ENCODE results near the gene ST6GAL1. TPM values are rescaled to one million over a fixed set of nuclear protein-coding genes. Genes with fewer than 3 reads are reported as not detected.
A peak's percentile ranks its signal among the peaks of the same experiment; 100 is the strongest.

The ST6GAL1 gene
- polyA plus RNA-seq, 3 donors = 19.0 to 24.4 (median 20.5) TPM

GRCh38 chr3:186996356-186996755, 66.0 kb downstream of the ST6GAL1 start:
- WGBS (ENCODE audit: insufficient coverage) = 98% methylated on average over 5 of the region's 6 CpGs
- intact Hi-C loops (cut with micrococcal nuclease) = no loop called here
- no peak overlapping the region for H3K4me3 Mint-ChIP-seq

GRCh38 chr3:186997061-186997460, 66.7 kb downstream of the ST6GAL1 start:
- H3K9me3 Mint-ChIP-seq = peaks cover 0 to 9% (median 2%) of the 10 kb centered on the region in 7 donors
- DNase-seq = peak in 2 of 3 donors; percentile 36 to 42
- no peak for TF ChIP-seq CTCF (IDR thresholded peaks at IDR 0.05)
- Histone ChIP-seq H3K9me3 (replicated peaks in 1 of 2; ENCODE audit: control insufficient read depth in 1 of 2, insufficient read depth in 1 of 2, low read length in 2 of 2) (peaks cover 0 to 3% of the 10 kb centered on the region in 2 donors), H3K9ac (ENCODE audit: insufficient read depth, low read length, poor library complexity, severe bottlenecking) (no peak overlapping the region), H2AFZ (ENCODE audit: insufficient read depth, low read depth, low read length, poor library complexity, severe bottlenecking) (no peak overlapping the region), H3K36me3 (replicated peaks in 1 of 2; ENCODE audit: control insufficient read depth in 1 of 2, insufficient read depth in 2 of 2, low read length in 2 of 2) (peaks cover 0 to 6% of the 10 kb centered on the region in 2 donors), H3K27ac (ENCODE audit: low read depth in 1 of 2, low read length in 2 of 2) (peak overlapping the region; percentile 5 to 29), H3K79me2 (ENCODE audit: insufficient read depth, low read length) (peaks cover under 1% of the 10 kb centered on the region), H4K20me1 (ENCODE audit: insufficient read depth, low read length) (no peaks in the 10 kb centered on the region), H3K4me2 (replicated peaks; ENCODE audit: extremely low read depth, low read length, poor library complexity, severe bottlenecking) (no peak overlapping the region), H3K4me3 (replicated peaks in 1 of 3; ENCODE audit: low read depth in 2 of 3, low read length in 3 of 3) (no peak overlapping the region), H3K27me3 (ENCODE audit: control insufficient read depth in 2 of 2, insufficient read depth in 2 of 2, low read length in 2 of 2) (no peaks in the 10 kb centered on the region), H3K4me1 (ENCODE audit: control insufficient read depth in 1 of 2, insufficient read depth in 2 of 2, low read length in 2 of 2) (peaks cover 51 to 52% of the 10 kb centered on the region in 2 donors)
- H3K27me3 Mint-ChIP-seq (ENCODE audit: low read depth in 3 of 3) = no peaks in the 10 kb centered on the region
- intact Hi-C loops (cut with micrococcal nuclease) = no loop called here
- peaks cover 10 to 21% of the 10 kb centered on the region in 2 donors for H3K36me3 Mint-ChIP-seq
- no CpG with 5 or more reads among the region's 3 CpGs for WGBS (ENCODE audit: insufficient coverage)
- peaks cover 46% of the 10 kb centered on the region for H3K4me1 Mint-ChIP-seq
- H3K27ac Mint-ChIP-seq = peak overlapping the region in 5 of 7 donors; percentile 3 to 61 (median 60)
- H3K4me3 Mint-ChIP-seq = no peak overlapping the region

More at GRCh38 chr3:186996356-186996755, 66.0 kb downstream of the ST6GAL1 start:
- peaks cover 14 to 27% of the 10 kb centered on the region in 2 donors for H3K36me3 Mint-ChIP-seq
- Histone ChIP-seq H3K79me2 (ENCODE audit: insufficient read depth, low read length) (peaks cover 3% of the 10 kb centered on the region), H4K20me1 (ENCODE audit: insufficient read depth, low read length) (no peaks in the 10 kb centered on the region), H2AFZ (ENCODE audit: insufficient read depth, low read depth, low read length, poor library complexity, severe bottlenecking) (no peak overlapping the region), H3K27ac (ENCODE audit: low read depth in 1 of 2, low read length in 2 of 2) (peak overlapping the region in 1 of 2 donors; percentile 5), H3K27me3 (ENCODE audit: control insufficient read depth in 2 of 2, insufficient read depth in 2 of 2, low read length in 2 of 2) (no peaks in the 10 kb centered on the region), H3K36me3 (replicated peaks in 1 of 2; ENCODE audit: control insufficient read depth in 1 of 2, insufficient read depth in 2 of 2, low read length in 2 of 2) (peaks cover 0 to 10% of the 10 kb centered on the region in 2 donors), H3K9ac (ENCODE audit: insufficient read depth, low read length, poor library complexity, severe bottlenecking) (no peak overlapping the region), H3K9me3 (replicated peaks in 1 of 2; ENCODE audit: control insufficient read depth in 1 of 2, insufficient read depth in 1 of 2, low read length in 2 of 2) (peaks cover 0 to 3% of the 10 kb centered on the region in 2 donors), H3K4me3 (replicated peaks in 1 of 3; ENCODE audit: low read depth in 2 of 3, low read length in 3 of 3) (no peak overlapping the region), H3K4me2 (replicated peaks; ENCODE audit: extremely low read depth, low read length, poor library complexity, severe bottlenecking) (no peak overlapping the region), H3K4me1 (ENCODE audit: control insufficient read depth in 1 of 2, insufficient read depth in 2 of 2, low read length in 2 of 2) (peaks cover 54 to 57% of the 10 kb centered on the region in 2 donors)
- no peak for DNase-seq
- H3K27me3 Mint-ChIP-seq (ENCODE audit: low read depth in 3 of 3) = no peaks in the 10 kb centered on the region
- TF ChIP-seq CTCF (IDR thresholded peaks at IDR 0.05) = no peak
- peak overlapping the region in 2 of 7 donors; percentile 3 to 34 for H3K27ac Mint-ChIP-seq
- H3K4me1 Mint-ChIP-seq = peaks cover 51% of the 10 kb centered on the region
- peaks cover 0 to 12% (median 3%) of the 10 kb centered on the region in 7 donors for H3K9me3 Mint-ChIP-seq
